IMR-90 (cell line): ENCODE results near the gene TMEM140.

Experiments
- CEBPB ChIP-seq: IDR thresholded peaks from 2 replicates; pipeline ENCODE4 v1.6.1; 2012; ENCODE audit warnings: low read depth, low read length, improper control_type of control experiment
- POLR2A ChIP-seq: IDR thresholded peaks from 2 replicates; pipeline ENCODE4 v1.6.1; 2012; ENCODE audit warnings: mild to moderate bottlenecking, low read depth, low read length
- SMC3 ChIP-seq: fragments of 150-350 bp; IDR thresholded peaks from 2 replicates; pipeline ENCODE4 v1.6.1; 2016; ENCODE audit warnings: low read depth, mild to moderate bottlenecking, antibody characterized with exemption, low read length, moderate library complexity
- TF ChIP-seq, protein P1 (sequence below): conservative IDR thresholded peaks from 2 replicates; pipeline ENCODE4 v1.5.1; 2012; ENCODE audit warnings: mild to moderate bottlenecking, low read depth, low read length, improper control_type of control experiment

GRCh38 chr7:135150072-135150782 is 2.4 kb downstream of the TMEM140 start:
- TF ChIP-seq POLR2A (no peak), SMC3 (no peak), CEBPB (no peak)
- TF ChIP-seq, protein P1, sequence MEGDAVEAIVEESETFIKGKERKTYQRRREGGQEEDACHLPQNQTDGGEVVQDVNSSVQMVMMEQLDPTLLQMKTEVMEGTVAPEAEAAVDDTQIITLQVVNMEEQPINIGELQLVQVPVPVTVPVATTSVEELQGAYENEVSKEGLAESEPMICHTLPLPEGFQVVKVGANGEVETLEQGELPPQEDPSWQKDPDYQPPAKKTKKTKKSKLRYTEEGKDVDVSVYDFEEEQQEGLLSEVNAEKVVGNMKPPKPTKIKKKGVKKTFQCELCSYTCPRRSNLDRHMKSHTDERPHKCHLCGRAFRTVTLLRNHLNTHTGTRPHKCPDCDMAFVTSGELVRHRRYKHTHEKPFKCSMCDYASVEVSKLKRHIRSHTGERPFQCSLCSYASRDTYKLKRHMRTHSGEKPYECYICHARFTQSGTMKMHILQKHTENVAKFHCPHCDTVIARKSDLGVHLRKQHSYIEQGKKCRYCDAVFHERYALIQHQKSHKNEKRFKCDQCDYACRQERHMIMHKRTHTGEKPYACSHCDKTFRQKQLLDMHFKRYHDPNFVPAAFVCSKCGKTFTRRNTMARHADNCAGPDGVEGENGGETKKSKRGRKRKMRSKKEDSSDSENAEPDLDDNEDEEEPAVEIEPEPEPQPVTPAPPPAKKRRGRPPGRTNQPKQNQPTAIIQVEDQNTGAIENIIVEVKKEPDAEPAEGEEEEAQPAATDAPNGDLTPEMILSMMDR, result no peak
